T-cell (primary cell): ENCODE results near the gene HEPHL1. TPM values are rescaled to one million over a fixed set of nuclear protein-coding genes. Genes with fewer than 3 reads are reported as not detected.
"Not testable (repeated sequence)": the region's sequence is repeated elsewhere in the genome, so short reads cannot be mapped to it uniquely, and the experiment has no call there.

Source experiments
- ATAC-seq, 4 experiments: fragments of 200-7000 bp in 3 of 4; fragments of 150-1000 bp in 1 of 4; cut with Tn5 transposase; replicated peaks in 1 of 4; 1 replicate in 3 of 4; 2 replicates in 1 of 4; pipeline ENCODE4 v1.10.0; 2021; ENCODE audit warnings: moderate library complexity in 3 of 4, mild to moderate bottlenecking in 2 of 4, moderate number of reproducible peaks in 1 of 4
- CTCF ChIA-PET, 2 donors: fragments of 300-600 bp; sonication (Branson Sonifier 250); formaldehyde crosslinking; loops; one replicate each; lab custom pipeline; 2022; ENCODE audit warnings: antibody characterized with exemption in 2 of 2; lab: Charles Lee
- POLR2A ChIA-PET, 2 donors: fragments of 300-600 bp; sonication (Branson Sonifier 250); formaldehyde crosslinking; loops; one replicate each; lab custom pipeline; 2022; ENCODE audit warnings: antibody characterized with exemption in 2 of 2; lab: Charles Lee
- DNase-seq, 35 experiments: peaks; one replicate each; pipeline versions ENCODE4 v3.0.0 to v3.0.0-alpha.2; 2013 to 2023
- H3K27ac ChIP-seq: one replicate; pipeline ENCODE4 v1.5.1; 2013; ENCODE audit warnings: low read length
- H3K27me3 ChIP-seq, 2 experiments: replicated peaks in 1 of 2; 1 replicate in 1 of 2; 2 replicates in 1 of 2; pipeline versions ENCODE4 v1.6.1 to v1.7.0; 2013; ENCODE audit warnings: low read length in 1 of 2, mixed read lengths in 1 of 2; ENCODE audit not compliant: control insufficient read depth in 2 of 2, insufficient read depth in 2 of 2; ENCODE audit errors: extremely low read depth in 1 of 2
- H3K36me3 ChIP-seq, 2 donors: 1 replicate in 1 of 2; 2 replicates in 1 of 2; pipeline versions ENCODE4 v1.6.1 to v1.7.0; 2013; ENCODE audit warnings: low read length in 1 of 2; ENCODE audit not compliant: control insufficient read depth in 2 of 2, insufficient read depth in 1 of 2; ENCODE audit errors: extremely low read depth in 1 of 2
- H3K4me1 ChIP-seq, 2 experiments: 1 replicate in 1 of 2; 2 replicates in 1 of 2; pipeline versions ENCODE4 v1.6.1 to v1.7.0; 2013; ENCODE audit warnings: low read length in 2 of 2, mixed read lengths in 1 of 2; ENCODE audit not compliant: insufficient read depth in 2 of 2, control insufficient read depth in 1 of 2; ENCODE audit errors: extremely low read depth in 1 of 2
- H3K4me3 ChIP-seq, 2 donors: 1 replicate in 1 of 2; 2 replicates in 1 of 2; pipeline versions ENCODE4 v1.5.1 to v1.7.0; 2013; ENCODE audit warnings: mild to moderate bottlenecking in 2 of 2, low read length in 1 of 2, moderate library complexity in 1 of 2; ENCODE audit not compliant: control insufficient read depth in 1 of 2; ENCODE audit errors: extremely low read depth in 1 of 2
- H3K9me3 ChIP-seq: 2 replicates; pipeline ENCODE4 v1.7.0; 2013
- H3K27ac Mint-ChIP-seq, 2 donors: one replicate each; pipeline ENCODE4 v1.8.0; 2020 to 2021; ENCODE audit warnings: mild to moderate bottlenecking in 2 of 2, mixed read lengths in 2 of 2
- H3K27me3 Mint-ChIP-seq, 2 donors: one replicate each; pipeline ENCODE4 v1.8.0; 2021 to 2022; ENCODE audit warnings: mixed read lengths in 2 of 2
- H3K36me3 Mint-ChIP-seq: one replicate; pipeline ENCODE4 v1.8.0; 2021; ENCODE audit warnings: mixed read lengths
- H3K4me1 Mint-ChIP-seq, 3 donors: one replicate each; pipeline ENCODE4 v1.8.0; 2020 to 2022; ENCODE audit warnings: mixed read lengths in 3 of 3, mild to moderate bottlenecking in 1 of 3
- H3K4me3 Mint-ChIP-seq, 3 donors: one replicate each; pipeline ENCODE4 v1.8.0; 2020 to 2022; ENCODE audit warnings: mild to moderate bottlenecking in 3 of 3, mixed read lengths in 3 of 3, moderate library complexity in 3 of 3
- H3K9me3 Mint-ChIP-seq, 3 donors: one replicate each; pipeline ENCODE4 v1.8.0; 2020 to 2022; ENCODE audit warnings: mixed read lengths in 3 of 3
- WGBS: methylation state at CpG from one replicate; pipeline ENCODE4 v1.1.5; 2013; ENCODE audit warnings: missing lambda C conversion rate; ENCODE audit not compliant: insufficient coverage; 5-methylcytosine and 5-hydroxymethylcytosine counted together
- total RNA-seq, 35 experiments: library from RNA in 6 of 35; stranded (reverse) in 6 of 35; fragments of 120-200 nt in 1 of 35; gene quantifications; one replicate each; pipeline versions ENCODE4 v1.2.1 to v1.2.4 and lab custom pipeline; 2013 to 2026

HEPHL1 gene
- total RNA-seq, 5 donors from 2014 or later (not counting 1 experiment from before 2014, with no cell fraction given) = not detected

- CTCF ChIA-PET = no interaction called here
- peaks cover 7 to 35% of the 10 kb centered on the region in 2 donors for H3K27me3 Mint-ChIP-seq
- H3K4me3 ChIP-seq = no peak overlapping the region
- peak overlapping the region in 1 of 2 donors; percentile 10 for H3K27ac Mint-ChIP-seq
- H3K9me3 Mint-ChIP-seq = no peaks in the 10 kb centered on the region
- H3K4me1 Mint-ChIP-seq = no peaks in the 10 kb centered on the region
- no peaks in the 10 kb centered on the region for H3K4me1 ChIP-seq
- H3K27ac ChIP-seq = no peak overlapping the region
- no peak overlapping the region for H3K4me3 Mint-ChIP-seq
- H3K36me3 Mint-ChIP-seq = no peaks in the 10 kb centered on the region
- no peaks in the 10 kb centered on the region for H3K36me3 ChIP-seq
- H3K27me3 ChIP-seq = peaks cover 0 to 10% of the 10 kb centered on the region in 2 experiments
- no peaks in the 10 kb centered on the region for H3K9me3 ChIP-seq
- no peak for ATAC-seq
- POLR2A ChIA-PET = no interaction called here
- DNase-seq = no peak
Measured at GRCh38 chr11:94117871-94118270, 96.7 kb downstream of the HEPHL1 start.

GRCh38 chr11:94119676-94120075 lies 98.5 kb downstream of the HEPHL1 start:
- H3K9me3 ChIP-seq, H3K4me1 ChIP-seq, H3K36me3 ChIP-seq, H3K36me3 Mint-ChIP-seq, H3K4me3 Mint-ChIP-seq, CTCF ChIA-PET, H3K4me1 Mint-ChIP-seq, H3K9me3 Mint-ChIP-seq, ATAC-seq, DNase-seq, H3K27me3 ChIP-seq, H3K4me3 ChIP-seq, H3K27ac Mint-ChIP-seq, H3K27ac ChIP-seq, POLR2A ChIA-PET: not testable (repeated sequence)
- peaks cover 6 to 26% of the 10 kb centered on the region in 2 donors for H3K27me3 Mint-ChIP-seq
- whole genome bisulfite sequencing = 66% methylated on average over 3 of the region's 6 CpGs

GRCh38 chr11:94120516-94120915 lies 99.4 kb downstream of the HEPHL1 start:
- ATAC-seq, H3K9me3 ChIP-seq, H3K36me3 ChIP-seq, H3K4me1 ChIP-seq, DNase-seq, CTCF ChIA-PET, H3K27ac Mint-ChIP-seq, H3K4me3 Mint-ChIP-seq, H3K27me3 ChIP-seq, H3K4me1 Mint-ChIP-seq, H3K36me3 Mint-ChIP-seq, H3K9me3 Mint-ChIP-seq, H3K27ac ChIP-seq, POLR2A ChIA-PET, H3K4me3 ChIP-seq: not testable (repeated sequence)
- WGBS = no CpG with 5 or more reads among the region's 2 CpGs
- peaks cover 2 to 19% of the 10 kb centered on the region in 2 donors for H3K27me3 Mint-ChIP-seq

GRCh38 chr11:94120946-94121345 lies 99.8 kb downstream of the HEPHL1 start:
- Mint-ChIP-seq H3K4me1 (no peaks in the 10 kb centered on the region), H3K4me3 (no peak overlapping the region), H3K9me3 (no peaks in the 10 kb centered on the region), H3K27me3 (peaks cover 2 to 18% of the 10 kb centered on the region in 2 donors), H3K36me3 (no peaks in the 10 kb centered on the region), H3K27ac (no peak overlapping the region)
- Histone ChIP-seq H3K27ac (no peak overlapping the region), H3K36me3 (no peaks in the 10 kb centered on the region), H3K4me1 (no peaks in the 10 kb centered on the region), H3K27me3 (peaks cover 0 to 10% of the 10 kb centered on the region in 2 experiments), H3K9me3 (no peaks in the 10 kb centered on the region), H3K4me3 (no peak overlapping the region)
- ChIA-PET POLR2A (no interaction called here), CTCF (no interaction called here)
- ATAC-seq (no peak), DNase-seq (no peak)
- 98% methylated on average over 4 of the region's 6 CpGs for WGBS

GRCh38 chr11:94125407-94126115 lies 104.4 kb downstream of the HEPHL1 start:
- no peak overlapping the region for H3K4me3 Mint-ChIP-seq
- no peak overlapping the region for H3K4me3 ChIP-seq
- peaks cover 5 to 23% of the 10 kb centered on the region in 2 experiments for H3K4me1 ChIP-seq
- ChIA-PET POLR2A (interaction anchor here in 1 of 2 donors (0.7 kb wide), 1 partner anchor 595 kb away, joined by 3 read pairs; no protein-coding TSS in a partner anchor), CTCF (no interaction called here)
- ATAC-seq = no peak
- no peaks in the 10 kb centered on the region for H3K36me3 Mint-ChIP-seq
- H3K4me1 Mint-ChIP-seq = peaks cover 18 to 21% (median 19%) of the 10 kb centered on the region in 3 donors
- H3K27me3 Mint-ChIP-seq = peaks cover 0 to 3% of the 10 kb centered on the region in 2 donors
- WGBS = 74% methylated on average over 2 of the region's 8 CpGs
- no peaks in the 10 kb centered on the region for H3K9me3 Mint-ChIP-seq
- DNase-seq = no peak
- H3K36me3 ChIP-seq = no peaks in the 10 kb centered on the region
- H3K27ac ChIP-seq = no peak overlapping the region
- H3K27me3 ChIP-seq = peaks cover 0 to 3% of the 10 kb centered on the region in 2 experiments
- no peaks in the 10 kb centered on the region for H3K9me3 ChIP-seq
- H3K27ac Mint-ChIP-seq = no peak overlapping the region

GRCh38 chr11:94127638-94128037 lies 106.5 kb downstream of the HEPHL1 start:
- Mint-ChIP-seq H3K27me3 (no peaks in the 10 kb centered on the region), H3K36me3 (no peaks in the 10 kb centered on the region), H3K4me1 (peaks cover 18 to 21% (median 19%) of the 10 kb centered on the region in 3 donors), H3K4me3 (no peak overlapping the region), H3K9me3 (no peaks in the 10 kb centered on the region), H3K27ac (peak overlapping the region; percentile 87 to 91)
- Histone ChIP-seq H3K4me3 (no peak overlapping the region), H3K36me3 (no peaks in the 10 kb centered on the region), H3K27ac (peak overlapping the region; percentile 90), H3K4me1 (peaks cover 5 to 33% of the 10 kb centered on the region in 2 experiments), H3K9me3 (no peaks in the 10 kb centered on the region), H3K27me3 (no peaks in the 10 kb centered on the region)
- ATAC-seq (no peak), DNase-seq (no peak)
- ChIA-PET CTCF (no interaction called here), POLR2A (interaction anchor here in 1 of 2 donors (0.5 to 1.0 kb wide), 2 partner anchors 10 to 387 kb away, joined by 3 read pairs; no protein-coding TSS in a partner anchor)
